Activated CD4-positive, alpha-beta T cell treated with anti-CD3 and anti-CD28 coated beads for 4 hours (primary cell): ENCODE measurements around the gene MID1.

Source experiments
- DNase-seq, 2 donors: peaks; one replicate each; pipeline ENCODE4 v3.0.0-alpha.2; 2020

The MID1 gene

GRCh38 chrX:10484683-10485247 lies 135.6 kb downstream of the MID1 start:
- no peak for DNase-seq

- DNase-seq: no peak
Observed at GRCh38 chrX:10483191-10483831, 137.1 kb downstream of the MID1 start.

- no peak for DNase-seq
Observed at GRCh38 chrX:10482708-10483107, 137.7 kb downstream of the MID1 start.

GRCh38 chrX:10482261-10482660 lies 138.1 kb downstream of the MID1 start:
- DNase-seq: no peak

- DNase-seq: no peak
Observed at GRCh38 chrX:10480861-10481260, 139.5 kb downstream of the MID1 start.

- DNase-seq: no peak
Observed at GRCh38 chrX:10479508-10479907, 140.9 kb downstream of the MID1 start.

- no peak for DNase-seq
Observed at GRCh38 chrX:10477525-10477924, 142.9 kb downstream of the MID1 start.

GRCh38 chrX:10474913-10475568 lies 145.3 kb downstream of the MID1 start:
- no peak for DNase-seq

- DNase-seq: no peak
Observed at GRCh38 chrX:10474510-10474909, 145.9 kb downstream of the MID1 start.

- DNase-seq: no peak
Observed at GRCh38 chrX:10471418-10471817, 149.0 kb downstream of the MID1 start.

GRCh38 chrX:10470009-10470408 lies 150.4 kb downstream of the MID1 start:
- DNase-seq: no peak

GRCh38 chrX:10467793-10468192 lies 152.6 kb downstream of the MID1 start:
- DNase-seq: no peak

- no peak for DNase-seq
Observed at GRCh38 chrX:10465254-10465653, 155.1 kb downstream of the MID1 start.

- DNase-seq: no peak
Observed at GRCh38 chrX:10457092-10457491, 163.3 kb downstream of the MID1 start.

- DNase-seq: no peak
Observed at GRCh38 chrX:10453945-10454344, 166.4 kb downstream of the MID1 start.

GRCh38 chrX:10450959-10451355 lies 169.4 kb downstream of the MID1 start:
- no peak for DNase-seq

GRCh38 chrX:10450229-10450958 lies 170.0 kb downstream of the MID1 start:
- DNase-seq: no peak

GRCh38 chrX:10447564-10448214 lies 172.7 kb downstream of the MID1 start:
- no peak for DNase-seq

- no peak for DNase-seq
Observed at GRCh38 chrX:10444204-10444603, 176.2 kb downstream of the MID1 start.

GRCh38 chrX:10441464-10441863 lies 178.9 kb downstream of the MID1 start:
- DNase-seq: no peak

GRCh38 chrX:10433296-10433965 lies 187.0 kb downstream of the MID1 start:
- no peak for DNase-seq

- DNase-seq: no peak
Observed at GRCh38 chrX:10429908-10430307, 190.5 kb downstream of the MID1 start.

- no peak for DNase-seq
Observed at GRCh38 chrX:10427249-10427648, 193.1 kb downstream of the MID1 start.
